Measurements from ENCODE around the gene RFK.
"Not testable (repeated sequence)": the region's sequence is repeated elsewhere in the genome, so short reads cannot be mapped to it uniquely, and the experiment has no call there.

Gene RFK

DNA sequence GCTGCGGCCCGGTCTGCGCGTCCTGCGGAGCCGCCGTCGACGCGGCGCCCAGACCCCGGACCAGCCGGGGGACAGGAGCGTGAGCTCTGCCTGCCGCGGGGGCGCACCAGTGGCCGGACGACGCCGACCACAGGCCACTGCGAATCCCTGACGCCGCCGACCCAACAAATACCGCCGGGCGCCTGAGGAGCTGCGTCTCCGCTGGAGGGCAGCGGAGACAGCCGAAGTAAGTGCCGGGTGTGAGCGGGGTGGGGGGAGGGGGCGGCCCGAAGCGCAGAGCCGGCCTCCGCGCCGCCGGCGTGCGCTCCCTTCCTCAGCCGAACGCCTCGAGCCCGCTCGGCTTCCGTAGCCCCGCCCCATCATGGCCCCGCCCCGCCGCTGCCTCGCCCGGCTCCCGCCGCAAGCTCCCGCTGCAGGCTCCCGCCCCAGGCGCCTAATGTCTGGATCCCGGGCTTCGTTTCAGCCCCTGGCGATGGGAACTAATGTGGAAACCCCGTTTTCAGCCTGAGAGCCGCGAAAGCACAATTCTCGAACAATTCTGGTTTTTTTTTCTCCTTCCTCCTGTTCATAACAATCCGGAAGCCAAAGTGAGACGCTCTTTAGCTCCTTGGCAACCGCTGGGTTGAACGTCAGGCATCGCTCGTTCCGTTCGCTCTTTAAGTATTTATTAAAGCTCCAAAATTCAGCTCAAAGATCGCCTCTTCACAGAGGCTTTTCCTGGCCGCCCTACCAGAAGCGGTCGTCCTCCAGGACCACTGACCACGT, at the start of gene RFK:
Gene RFK (minus strand): TSS at position 232 of the 765 bp plus-strand sequence. CDS start 255 bp downstream, outside the sequence.
- H3K4me3 ChIP-seq (IDR thresholded peaks at IDR 0.05; ENCODE audit: insufficient read depth, low read depth, low read length), result no peak within 1 kb of the TSS
- peak within 1 kb of the TSS; percentile 99 for H2AFZ ChIP-seq (ENCODE audit: low read depth)
- no peaks in the 10 kb centered on the region for H3K27me3 ChIP-seq (ENCODE audit: insufficient read depth, low read depth)
- H3K27ac ChIP-seq, result peak within 1 kb of the TSS; percentile 79
- H4K20me1 ChIP-seq (ENCODE audit: insufficient read depth), result no peaks in the 10 kb centered on the region
- TF ChIP-seq, protein P1, sequence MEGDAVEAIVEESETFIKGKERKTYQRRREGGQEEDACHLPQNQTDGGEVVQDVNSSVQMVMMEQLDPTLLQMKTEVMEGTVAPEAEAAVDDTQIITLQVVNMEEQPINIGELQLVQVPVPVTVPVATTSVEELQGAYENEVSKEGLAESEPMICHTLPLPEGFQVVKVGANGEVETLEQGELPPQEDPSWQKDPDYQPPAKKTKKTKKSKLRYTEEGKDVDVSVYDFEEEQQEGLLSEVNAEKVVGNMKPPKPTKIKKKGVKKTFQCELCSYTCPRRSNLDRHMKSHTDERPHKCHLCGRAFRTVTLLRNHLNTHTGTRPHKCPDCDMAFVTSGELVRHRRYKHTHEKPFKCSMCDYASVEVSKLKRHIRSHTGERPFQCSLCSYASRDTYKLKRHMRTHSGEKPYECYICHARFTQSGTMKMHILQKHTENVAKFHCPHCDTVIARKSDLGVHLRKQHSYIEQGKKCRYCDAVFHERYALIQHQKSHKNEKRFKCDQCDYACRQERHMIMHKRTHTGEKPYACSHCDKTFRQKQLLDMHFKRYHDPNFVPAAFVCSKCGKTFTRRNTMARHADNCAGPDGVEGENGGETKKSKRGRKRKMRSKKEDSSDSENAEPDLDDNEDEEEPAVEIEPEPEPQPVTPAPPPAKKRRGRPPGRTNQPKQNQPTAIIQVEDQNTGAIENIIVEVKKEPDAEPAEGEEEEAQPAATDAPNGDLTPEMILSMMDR (conservative IDR thresholded peaks at IDR 0.05; ENCODE audit: low read depth, low read length), result 0 out of 2 replicates have a peak, but pooled peaks have one; percentile 12
- no peaks in the 10 kb centered on the region for H3K36me3 ChIP-seq (ENCODE audit: insufficient read depth)
- H3K79me2 ChIP-seq (ENCODE audit: insufficient read depth, low read depth), result peaks cover 40% of the 10 kb centered on the region
- peak within 1 kb of the TSS; percentile 89 for H3K9ac ChIP-seq
- peak within 1 kb of the TSS; percentile 73 for H3K4me2 ChIP-seq
- peaks cover 16% of the 10 kb centered on the region for H3K4me1 ChIP-seq (ENCODE audit: low read depth, poor library complexity, severe bottlenecking)

- Histone ChIP-seq H3K27me3 (ENCODE audit: insufficient read depth, low read depth) (no peaks in the 10 kb centered on the region), H3K79me2 (ENCODE audit: insufficient read depth, low read depth) (no peaks in the 10 kb centered on the region), H2AFZ (ENCODE audit: low read depth) (no peak overlapping the region), H3K4me2 (no peak overlapping the region), H3K4me3 (IDR thresholded peaks at IDR 0.05; ENCODE audit: insufficient read depth, low read depth, low read length) (no peak overlapping the region), H3K9ac (no peak overlapping the region), H3K36me3 (ENCODE audit: insufficient read depth) (no peaks in the 10 kb centered on the region), H4K20me1 (ENCODE audit: insufficient read depth) (no peaks in the 10 kb centered on the region), H3K27ac (no peak overlapping the region), H3K4me1 (ENCODE audit: low read depth, poor library complexity, severe bottlenecking) (peaks cover 29% of the 10 kb centered on the region)
- TF ChIP-seq, protein P1 (conservative IDR thresholded peaks at IDR 0.05; ENCODE audit: low read depth, low read length), result no peak
Observed at GRCh38 chr9:76443887-76444286, 49.7 kb upstream of the RFK start.

- H4K20me1 ChIP-seq (ENCODE audit: insufficient read depth), result no peaks in the 10 kb centered on the region
- H3K4me1 ChIP-seq (ENCODE audit: low read depth, poor library complexity, severe bottlenecking), result peaks cover 25% of the 10 kb centered on the region
- no peaks in the 10 kb centered on the region for H3K36me3 ChIP-seq (ENCODE audit: insufficient read depth)
- no peaks in the 10 kb centered on the region for H3K79me2 ChIP-seq (ENCODE audit: insufficient read depth, low read depth)
- H3K9ac ChIP-seq, result no peak overlapping the region
- 0 out of 2 replicates have a peak overlapping the region, but pooled peaks have one; percentile 11 for H3K4me2 ChIP-seq
- H3K4me3 ChIP-seq (IDR thresholded peaks at IDR 0.05; ENCODE audit: insufficient read depth, low read depth, low read length), result no peak overlapping the region
- no peak overlapping the region for H3K27ac ChIP-seq
- no peaks in the 10 kb centered on the region for H3K27me3 ChIP-seq (ENCODE audit: insufficient read depth, low read depth)
- H2AFZ ChIP-seq (ENCODE audit: low read depth), result no peak overlapping the region
- TF ChIP-seq, protein P1 (conservative IDR thresholded peaks at IDR 0.05; ENCODE audit: low read depth, low read length), result no peak
Observed at GRCh38 chr9:76441551-76442322, 47.5 kb upstream of the RFK start.

DNA sequence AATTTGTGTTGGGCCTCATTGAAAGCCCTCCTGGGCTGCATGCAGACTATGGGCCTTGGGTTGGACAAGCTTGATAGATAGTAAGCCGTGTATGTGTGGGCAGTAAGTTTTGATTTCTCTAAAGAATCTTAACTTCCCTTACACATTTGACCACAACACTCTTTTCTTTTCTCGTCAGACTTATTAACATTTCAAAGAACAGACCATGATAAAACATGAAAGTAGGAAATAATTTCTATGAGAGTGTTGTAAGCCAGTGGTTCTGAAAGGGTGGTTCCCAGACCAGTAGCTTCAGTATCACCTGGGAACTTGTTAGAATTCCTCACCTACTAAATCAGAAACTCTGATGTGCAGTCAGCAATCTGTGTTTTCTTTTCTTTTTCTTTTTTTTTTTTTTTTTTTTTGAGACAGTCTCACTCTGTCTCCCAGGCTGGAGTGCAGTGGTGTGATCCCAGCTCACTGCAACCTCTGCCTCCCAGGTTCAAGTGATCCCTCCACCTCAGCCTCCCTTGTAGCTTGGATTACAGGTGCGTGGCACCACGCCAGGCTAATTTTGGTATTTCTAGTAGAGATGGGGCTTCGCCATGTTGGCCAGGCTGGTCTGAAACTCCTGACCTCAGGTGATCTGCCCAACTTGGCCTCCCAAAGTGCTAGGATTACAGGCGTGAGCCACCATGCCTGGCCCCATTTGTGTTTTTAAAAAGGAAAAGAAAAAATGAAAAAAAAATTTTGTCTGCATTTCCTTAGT, 44.8 kb upstream of the RFK start:
- H3K27ac ChIP-seq, result no peak overlapping the region; the same call in 1 of the 2 replicates
- peaks cover 25% of the 10 kb centered on the region for H3K4me1 ChIP-seq (ENCODE audit: low read depth, poor library complexity, severe bottlenecking)
- no peaks in the 10 kb centered on the region for H3K27me3 ChIP-seq (ENCODE audit: insufficient read depth, low read depth)
- H3K36me3 ChIP-seq (ENCODE audit: insufficient read depth), result no peaks in the 10 kb centered on the region
- no peak overlapping the region for H2AFZ ChIP-seq (ENCODE audit: low read depth)
- no peaks in the 10 kb centered on the region for H3K79me2 ChIP-seq (ENCODE audit: insufficient read depth, low read depth)
- no peaks in the 10 kb centered on the region for H4K20me1 ChIP-seq (ENCODE audit: insufficient read depth)
- no peak overlapping the region for H3K9ac ChIP-seq
- H3K4me3 ChIP-seq (IDR thresholded peaks at IDR 0.05; ENCODE audit: insufficient read depth, low read depth, low read length), result no peak overlapping the region
- H3K4me2 ChIP-seq, result peak overlapping the region; percentile 26; the same call in 1 of the 2 replicates
- TF ChIP-seq, protein P1 (conservative IDR thresholded peaks at IDR 0.05; ENCODE audit: low read depth, low read length), result no peak

DNA sequence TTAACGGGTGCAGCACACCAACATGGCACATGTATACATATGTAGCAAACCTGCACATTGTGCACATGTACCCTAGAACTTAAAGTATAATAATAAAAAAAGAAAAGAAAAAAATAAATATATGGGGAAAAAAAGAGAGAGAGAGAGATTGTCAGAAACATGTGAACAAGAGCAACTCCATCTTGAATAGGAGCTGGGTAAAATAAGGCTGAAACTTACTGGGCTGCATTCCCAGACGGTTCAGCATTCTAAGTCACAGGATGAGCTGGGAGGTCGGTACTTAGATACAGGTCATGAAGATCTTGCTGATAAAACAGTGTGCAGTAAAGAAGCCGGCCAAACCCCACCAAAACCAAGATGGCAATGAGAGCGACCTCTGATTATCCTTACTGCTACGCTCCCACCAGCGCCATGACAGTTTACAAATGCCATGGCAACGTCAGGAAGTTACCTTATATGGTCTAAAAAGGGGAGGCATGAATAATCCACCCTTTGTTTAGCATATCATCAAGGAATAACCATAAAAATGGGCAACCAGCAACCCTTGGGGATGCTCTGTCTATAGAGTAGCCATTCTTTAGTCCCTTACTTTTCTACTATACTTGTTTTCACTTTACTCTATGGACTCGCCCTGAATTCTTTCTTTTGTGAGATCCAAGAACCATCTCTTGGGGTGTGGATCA, 42.9 kb upstream of the RFK start:
- not testable (repeated sequence) for H3K9ac ChIP-seq; H3K27ac ChIP-seq; H3K27me3 ChIP-seq (ENCODE audit: insufficient read depth, low read depth); H3K4me2 ChIP-seq; H3K36me3 ChIP-seq (ENCODE audit: insufficient read depth); H3K4me3 ChIP-seq (IDR thresholded peaks at IDR 0.05; ENCODE audit: insufficient read depth, low read depth, low read length); H4K20me1 ChIP-seq (ENCODE audit: insufficient read depth); H3K79me2 ChIP-seq (ENCODE audit: insufficient read depth, low read depth); H2AFZ ChIP-seq (ENCODE audit: low read depth)
- H3K4me1 ChIP-seq (ENCODE audit: low read depth, poor library complexity, severe bottlenecking), result peaks cover 24% of the 10 kb centered on the region

DNA sequence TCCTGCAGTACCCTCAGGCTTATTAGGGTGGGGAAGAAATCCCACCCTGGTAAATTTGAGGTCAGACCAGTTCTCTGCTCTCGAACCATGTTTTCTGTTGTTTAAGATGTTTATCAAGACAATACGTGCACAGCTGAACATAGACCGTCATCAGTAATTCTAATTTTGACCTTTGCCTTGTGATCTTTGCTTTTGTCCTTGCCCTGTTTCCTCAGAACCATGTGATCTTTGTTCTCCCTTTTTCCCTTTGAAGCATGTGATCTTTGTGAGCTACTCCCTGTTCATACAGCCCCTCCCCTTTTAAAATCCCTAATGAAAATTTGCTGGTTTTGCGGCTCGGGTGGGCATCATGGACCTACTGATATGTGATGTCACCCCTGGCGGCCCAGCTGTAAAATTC, 40.7 kb upstream of the RFK start:
- not testable (repeated sequence) for H3K79me2 ChIP-seq (ENCODE audit: insufficient read depth, low read depth); H3K9ac ChIP-seq; H3K4me2 ChIP-seq; H2AFZ ChIP-seq (ENCODE audit: low read depth); H3K36me3 ChIP-seq (ENCODE audit: insufficient read depth); H3K27ac ChIP-seq; H4K20me1 ChIP-seq (ENCODE audit: insufficient read depth); H3K4me3 ChIP-seq (IDR thresholded peaks at IDR 0.05; ENCODE audit: insufficient read depth, low read depth, low read length); H3K27me3 ChIP-seq (ENCODE audit: insufficient read depth, low read depth)
- peaks cover 17% of the 10 kb centered on the region for H3K4me1 ChIP-seq (ENCODE audit: low read depth, poor library complexity, severe bottlenecking)

All from KMS-11 (cell line).